IPS-18c (cell line): Measurements from ENCODE around the gene RERE.
"Not testable (repeated sequence)": the region's sequence is repeated elsewhere in the genome, so short reads cannot be mapped to it uniquely, and the experiment has no call there.

Experiments
- H3K4me3 ChIP-seq: 2 replicates; pipeline ENCODE4 v1.7.0; 2013; ENCODE audit warnings: low read depth, mild to moderate bottlenecking, low read length, moderate library complexity; ENCODE audit not compliant: insufficient read depth
- H3K9me3 ChIP-seq: one replicate; pipeline ENCODE4 v1.6.1; 2013; ENCODE audit warnings: mild to moderate bottlenecking, low read length, moderate library complexity; ENCODE audit not compliant: control insufficient read depth, insufficient read depth

Gene RERE

DNA sequence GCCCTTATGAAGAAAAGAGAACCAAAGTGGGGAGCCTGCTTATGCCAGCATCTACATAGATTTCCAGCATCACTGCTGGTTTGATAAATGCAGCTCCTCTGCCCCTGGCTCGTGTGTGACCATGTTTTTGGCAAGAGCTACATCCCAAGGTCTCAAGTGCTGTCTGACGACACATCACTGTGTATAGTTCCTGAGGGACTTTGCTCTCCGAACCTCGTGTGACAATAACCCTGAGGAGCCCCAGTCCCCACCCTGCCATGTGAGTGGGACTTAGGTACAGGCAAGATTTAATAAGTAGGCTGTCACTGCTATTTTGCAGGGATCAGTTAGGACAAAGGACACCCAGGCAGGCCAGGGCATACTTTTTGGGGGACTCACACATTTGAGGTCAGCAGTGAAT is 28.8 kb upstream of the RERE start:
- Histone ChIP-seq H3K4me3 (no peak overlapping the region), H3K9me3 (no peaks in the 10 kb centered on the region)

DNA sequence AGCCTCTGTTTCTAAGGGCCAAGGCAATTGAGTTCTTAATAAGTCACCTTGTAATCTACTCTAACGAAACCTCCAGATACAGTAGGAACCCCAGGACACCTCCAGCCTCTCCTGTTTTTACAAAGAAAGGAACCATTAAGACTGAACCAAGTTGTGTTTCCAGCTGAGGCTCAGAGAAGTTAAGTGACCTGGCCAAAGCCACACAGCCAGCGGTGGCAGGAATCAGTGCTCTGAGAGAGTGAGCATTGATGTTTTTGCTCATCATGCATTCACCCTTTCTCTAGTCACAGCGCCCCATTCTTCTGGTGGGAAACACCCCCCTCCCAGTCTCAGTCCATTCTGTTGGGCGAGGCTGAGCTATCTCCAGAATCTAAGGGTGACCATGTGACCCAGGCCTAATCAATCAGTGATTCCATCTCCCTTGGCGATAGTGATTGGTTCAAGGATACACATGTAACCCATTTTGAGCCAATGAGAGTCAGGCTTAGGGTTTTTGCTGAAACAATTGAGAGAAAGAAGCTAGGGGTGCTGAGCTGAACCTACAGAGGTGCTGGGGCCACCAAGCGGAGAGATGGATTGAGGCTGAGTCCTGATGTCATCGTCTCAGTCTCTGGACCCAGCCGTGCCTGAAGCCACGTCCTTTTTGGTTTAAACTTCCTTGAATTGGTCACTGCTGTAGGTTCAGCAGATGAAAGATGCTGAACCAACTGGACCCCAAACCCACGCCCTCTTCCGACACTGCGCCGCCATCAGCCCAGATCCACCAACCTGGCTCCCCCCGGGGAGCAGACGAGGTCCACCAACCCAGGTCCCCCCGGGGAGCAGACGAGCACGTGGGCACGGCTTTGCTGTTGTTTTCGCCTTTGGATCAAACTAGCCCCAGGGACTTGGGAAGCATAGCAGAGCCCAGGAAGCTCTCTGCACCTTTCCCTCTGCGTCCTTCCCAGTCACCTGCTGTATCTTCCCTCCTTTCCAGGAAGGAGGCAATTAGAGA is 28.0 kb upstream of the RERE start:
- H3K4me3 ChIP-seq: no peak overlapping the region
- no peaks in the 10 kb centered on the region for H3K9me3 ChIP-seq

GRCh38 chr1:8844501-8845006 is 27.1 kb upstream of the RERE start:
- no peaks in the 10 kb centered on the region for H3K9me3 ChIP-seq
- no peak overlapping the region for H3K4me3 ChIP-seq

DNA sequence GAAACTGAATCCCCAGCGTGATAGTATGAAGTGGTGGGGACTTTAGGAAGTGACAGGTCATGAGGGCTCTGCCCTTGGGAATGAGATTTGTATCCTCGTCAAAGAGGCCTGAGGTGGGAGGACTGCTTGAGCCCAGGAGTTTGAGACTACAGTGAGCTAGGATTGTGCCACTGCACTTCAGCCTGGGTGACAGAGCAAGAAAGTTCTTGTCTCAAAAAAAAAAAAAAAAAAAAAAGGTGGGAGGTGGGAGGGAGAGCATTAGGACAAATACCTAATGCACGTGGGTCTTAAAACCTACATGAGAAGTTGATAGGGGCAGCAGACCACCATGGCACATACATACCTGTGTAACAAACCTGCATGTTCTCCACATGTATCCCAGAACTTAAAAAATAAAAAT is 24.0 kb upstream of the RERE start:
- Histone ChIP-seq H3K9me3 (no peaks in the 10 kb centered on the region), H3K4me3 (no peak overlapping the region)

DNA sequence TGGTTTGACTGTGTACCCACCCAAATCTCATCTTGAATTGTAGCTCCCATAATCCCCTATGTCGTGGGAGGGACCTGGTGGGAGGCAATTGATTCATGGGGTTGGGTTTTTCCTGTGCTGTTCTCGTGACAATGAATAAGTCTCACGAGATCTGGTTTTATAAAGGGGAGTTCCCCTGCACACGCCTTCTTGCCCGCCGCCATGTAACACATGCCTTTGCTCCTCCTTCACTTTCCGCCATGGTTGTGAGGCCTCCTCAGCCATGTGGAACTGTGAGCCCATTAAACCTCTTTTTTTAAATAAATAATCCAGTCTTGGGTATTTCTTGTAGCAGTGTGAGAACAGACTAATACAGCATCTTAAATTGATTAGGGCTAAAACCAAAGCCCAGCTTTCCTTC is 22.6 kb upstream of the RERE start:
- Histone ChIP-seq H3K9me3 (no peaks in the 10 kb centered on the region), H3K4me3 (no peak overlapping the region)

GRCh38 chr1:8835941-8836643 is 18.7 kb upstream of the RERE start:
- Histone ChIP-seq H3K9me3 (no peaks in the 10 kb centered on the region), H3K4me3 (no peak overlapping the region)

GRCh38 chr1:8831340-8831739 is 13.9 kb upstream of the RERE start:
- no peak overlapping the region for H3K4me3 ChIP-seq

DNA sequence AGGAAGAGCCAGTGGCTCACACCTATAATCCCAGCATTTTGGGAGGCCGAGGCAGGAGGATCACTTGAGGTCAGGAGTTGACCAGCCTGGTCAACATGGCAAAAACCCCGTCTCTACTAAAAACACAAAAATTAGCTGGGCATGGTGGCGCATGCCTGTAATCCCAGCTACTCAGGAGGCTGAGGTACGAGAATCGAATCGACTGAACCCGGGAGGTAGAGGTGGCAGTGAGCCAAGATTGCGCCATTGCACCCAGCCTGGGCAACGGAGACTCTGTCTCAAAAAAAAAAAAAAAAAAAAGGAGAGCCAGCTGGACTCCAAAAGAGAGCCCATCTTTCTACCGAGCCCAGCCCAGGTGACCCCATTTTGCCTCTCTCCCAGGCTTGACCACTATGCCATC is 13.3 kb upstream of the RERE start:
- H3K9me3 ChIP-seq, H3K4me3 ChIP-seq: not testable (repeated sequence)

More at GRCh38 chr1:8831340-8831739, 13.9 kb upstream of the RERE start:
- H3K9me3 ChIP-seq: no peaks in the 10 kb centered on the region

GRCh38 chr1:8825985-8826481 is 8.6 kb upstream of the RERE start:
- no peaks in the 10 kb centered on the region for H3K9me3 ChIP-seq
- no peak overlapping the region for H3K4me3 ChIP-seq

DNA sequence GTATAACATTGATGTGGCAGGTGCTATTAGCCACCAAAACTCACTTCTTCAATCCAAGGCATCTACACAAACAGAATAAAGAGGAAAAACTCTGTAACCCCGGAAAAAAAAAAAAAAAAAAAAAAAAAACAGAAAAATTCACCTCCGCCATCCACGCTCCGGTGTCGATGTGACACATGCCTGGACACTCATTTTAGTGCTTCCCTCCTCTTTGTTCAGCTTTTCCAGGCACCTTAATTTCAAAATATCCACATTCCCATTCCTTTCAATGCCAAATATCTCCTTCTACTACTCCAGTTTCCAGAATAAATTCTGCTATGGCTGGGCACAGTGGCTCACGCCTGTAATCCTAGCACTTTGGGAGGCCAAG is 5.8 kb upstream of the RERE start:
- H3K9me3 ChIP-seq: no peaks in the 10 kb centered on the region

DNA sequence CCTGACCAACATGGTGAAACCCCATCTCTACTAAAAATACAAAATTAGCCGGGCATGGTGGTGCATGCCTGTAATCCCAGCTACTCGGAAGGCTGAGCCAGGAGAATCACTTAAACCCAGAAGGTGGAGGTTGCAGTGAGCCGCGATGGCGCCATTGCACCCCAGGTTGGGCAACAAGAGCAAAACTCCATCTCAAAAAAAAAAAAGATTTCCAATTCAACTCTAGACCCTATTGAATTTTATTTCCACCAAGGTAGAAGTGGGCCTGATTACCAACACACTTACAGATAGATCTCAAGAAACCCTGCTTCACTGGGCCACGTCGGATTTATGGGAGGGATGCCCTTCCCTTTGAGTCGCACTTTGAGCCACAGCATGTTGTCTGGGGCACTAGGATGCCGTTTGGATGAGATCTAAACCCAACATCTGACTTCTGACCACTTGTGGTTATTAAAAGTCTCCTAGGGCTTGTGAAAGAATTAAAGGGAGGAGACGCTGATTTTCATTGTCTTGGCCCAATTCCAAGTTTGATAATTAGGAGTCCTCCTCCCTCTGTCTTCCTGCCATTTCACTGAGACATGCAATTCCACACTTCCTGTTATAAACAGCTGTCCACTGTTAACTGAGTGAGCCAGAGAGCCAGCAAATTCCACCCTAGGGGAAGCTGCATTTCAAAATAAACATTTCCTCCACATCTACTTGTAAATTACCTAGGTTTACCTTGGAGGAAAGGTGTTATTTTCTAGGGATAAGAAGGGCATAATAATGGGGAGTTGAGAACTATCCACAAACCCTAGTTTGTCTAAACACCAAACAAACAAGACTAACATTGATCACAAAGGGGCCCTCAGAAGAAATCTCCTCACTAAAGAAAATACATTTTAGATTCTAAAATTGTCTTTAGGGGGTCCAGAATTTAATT is 5.2 kb upstream of the RERE start:
- no peak overlapping the region for H3K4me3 ChIP-seq

More for the DNA sequence above, 5.8 kb upstream of the RERE start:
- H3K4me3 ChIP-seq: no peak overlapping the region

DNA sequence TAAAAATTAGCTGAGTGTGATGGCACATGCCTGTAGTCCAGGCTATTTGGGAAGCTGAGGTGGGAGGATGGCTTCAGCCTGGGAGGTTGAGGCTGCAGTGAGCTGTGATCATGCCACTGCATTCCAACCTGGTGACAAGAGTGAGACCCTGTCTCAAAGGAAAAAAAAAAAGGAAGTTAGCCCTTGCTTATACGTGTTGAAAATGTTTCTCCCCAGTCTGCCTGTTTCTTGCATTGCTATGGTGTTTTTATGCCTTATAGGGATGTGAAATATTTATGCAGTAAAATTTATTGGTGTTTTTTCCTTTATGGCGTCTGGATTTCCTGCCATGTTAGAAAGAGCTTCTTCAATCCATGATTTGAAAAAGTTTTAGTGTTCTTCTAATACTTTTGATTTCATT is 3.6 kb upstream of the RERE start:
- no peaks in the 10 kb centered on the region for H3K9me3 ChIP-seq

More for the DNA sequence above, 5.2 kb upstream of the RERE start:
- no peaks in the 10 kb centered on the region for H3K9me3 ChIP-seq

GRCh38 chr1:8818789-8819188 is 1.3 kb upstream of the RERE start:
- H3K9me3 ChIP-seq: not testable (repeated sequence)
- H3K4me3 ChIP-seq: peak overlapping the region; percentile 61; the same call in 1 of the 2 replicates

More for the DNA sequence above, 3.6 kb upstream of the RERE start:
- no peak overlapping the region for H3K4me3 ChIP-seq

DNA sequence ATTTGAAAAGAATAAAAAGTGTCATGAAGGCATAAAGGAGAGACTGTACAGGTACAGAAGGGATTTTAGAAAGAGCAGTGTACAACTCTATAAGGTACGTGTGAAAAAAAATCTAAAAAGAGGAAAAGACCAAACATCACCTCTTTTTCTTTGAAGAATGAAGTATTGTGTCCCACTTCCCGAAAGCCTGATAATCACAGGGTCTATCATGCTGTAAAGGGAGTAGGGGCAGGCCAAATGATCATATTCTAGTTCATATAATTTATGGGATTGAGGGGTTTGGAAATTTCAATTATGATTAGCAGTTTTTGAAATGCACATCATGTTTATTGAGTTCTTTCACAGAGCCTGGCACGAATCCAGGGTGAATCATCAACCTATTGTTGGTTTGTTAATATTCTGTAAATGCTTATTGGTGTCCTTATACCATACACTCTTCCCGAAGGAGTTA is 910 bp upstream of the RERE start:
- Histone ChIP-seq H3K9me3 (no peaks in the 10 kb centered on the region), H3K4me3 (peak overlapping the region; percentile 61)

- peak overlapping the region; percentile 78 for H3K4me3 ChIP-seq
- H3K9me3 ChIP-seq: no peaks in the 10 kb centered on the region
Observed at GRCh38 chr1:8816831-8817411, 519 bp downstream of the RERE start.

DNA sequence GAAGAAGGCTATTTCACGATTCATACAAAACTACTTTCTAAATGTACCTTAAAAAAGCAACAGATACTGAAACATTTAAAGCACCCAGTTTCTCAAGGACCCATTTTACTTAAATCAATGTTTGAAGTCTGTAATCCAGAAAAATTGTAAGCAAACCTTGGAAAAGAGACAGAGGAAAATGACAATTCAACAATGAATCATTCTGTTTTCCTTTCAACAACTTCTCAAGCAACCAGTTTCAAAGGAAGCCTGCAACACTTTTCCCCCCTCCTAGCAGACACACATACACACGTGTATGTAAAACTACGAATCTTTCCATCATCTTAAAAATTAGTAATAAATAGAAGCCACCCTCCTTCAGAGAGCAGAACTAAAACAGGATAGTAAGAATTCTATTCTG is 1.2 kb downstream of the RERE start:
- H3K9me3 ChIP-seq: no peaks in the 10 kb centered on the region
- peak overlapping the region; percentile 78 for H3K4me3 ChIP-seq
